ENCODE measurements around the gene SPTBN5.

SPTBN5 gene

GRCh38 chr15:41883484-41883825, 10.4 kb downstream of the SPTBN5 start:
- no peak for DNase-seq (ENCODE audit: low spot score)
- no peak for TF ChIP-seq CTCF (IDR thresholded peaks at IDR 0.05; ENCODE audit: extremely low read depth, missing control alignments)

DNA sequence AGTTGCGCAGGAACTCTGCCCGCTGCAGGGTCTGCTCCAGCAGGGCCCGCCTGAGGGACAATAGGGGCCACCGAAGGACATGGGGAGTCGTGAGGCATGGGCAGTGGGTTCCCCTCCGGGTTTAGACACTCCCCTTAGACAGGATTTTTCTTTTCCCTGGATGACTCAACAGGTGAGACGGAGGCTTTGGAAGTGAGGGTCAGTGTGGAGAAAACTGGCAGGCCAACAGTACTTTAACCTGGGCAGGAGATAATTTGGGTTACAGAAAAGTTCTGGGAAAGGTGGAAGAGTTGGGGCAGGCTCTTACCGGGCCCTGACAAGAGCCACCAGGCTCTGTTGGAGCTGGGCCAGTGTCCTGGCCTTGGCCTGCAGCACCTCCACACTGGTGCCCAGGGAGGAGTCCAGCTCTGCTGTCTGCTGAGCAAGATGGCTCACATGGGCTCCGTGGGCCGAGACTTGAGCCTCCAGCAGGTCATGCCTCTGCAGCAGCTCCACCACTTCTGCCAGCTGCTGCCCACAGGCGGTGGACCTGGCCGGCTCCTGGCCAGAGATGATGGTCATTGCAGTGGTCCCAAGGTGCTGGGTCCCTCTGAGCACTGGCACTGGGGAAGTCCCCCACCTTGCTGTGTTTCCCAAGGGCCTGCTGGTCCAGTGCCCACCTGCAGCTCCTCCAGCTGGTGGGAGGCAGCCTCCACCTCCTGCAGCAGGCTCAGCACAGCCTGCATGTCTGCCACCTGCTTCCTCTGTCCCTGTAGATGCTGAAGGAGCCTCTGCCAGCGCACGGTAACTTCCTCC, 11.0 kb downstream of the SPTBN5 start:
- no peak for DNase-seq (ENCODE audit: low spot score)
- TF ChIP-seq CTCF (IDR thresholded peaks at IDR 0.05; ENCODE audit: extremely low read depth, missing control alignments), result no peak

GRCh38 chr15:41881920-41882688, 11.7 kb downstream of the SPTBN5 start:
- no peak for DNase-seq (ENCODE audit: low spot score)
- no peak for TF ChIP-seq CTCF (IDR thresholded peaks at IDR 0.05; ENCODE audit: extremely low read depth, missing control alignments)

DNA sequence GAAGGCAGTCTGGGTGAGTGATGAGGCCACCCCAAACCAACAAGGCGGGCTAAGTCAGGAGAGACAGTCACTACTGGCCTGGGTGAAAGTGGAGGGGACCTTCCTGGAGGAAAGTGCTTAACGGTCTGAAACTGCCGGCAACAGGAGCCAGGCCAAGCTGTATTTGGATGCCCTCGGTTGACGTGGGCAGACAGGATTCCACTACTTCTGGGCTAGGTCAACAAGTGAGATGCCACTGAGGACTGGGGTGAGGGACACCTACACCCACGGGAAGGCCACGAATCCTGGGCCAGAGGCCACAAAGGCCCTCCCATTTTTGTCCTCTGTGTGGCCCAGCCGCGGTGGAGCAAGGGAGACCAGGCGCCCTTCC, 12.3 kb downstream of the SPTBN5 start:
- DNase-seq (ENCODE audit: low spot score), result no peak
- TF ChIP-seq CTCF (IDR thresholded peaks at IDR 0.05; ENCODE audit: extremely low read depth, missing control alignments), result no peak

DNA sequence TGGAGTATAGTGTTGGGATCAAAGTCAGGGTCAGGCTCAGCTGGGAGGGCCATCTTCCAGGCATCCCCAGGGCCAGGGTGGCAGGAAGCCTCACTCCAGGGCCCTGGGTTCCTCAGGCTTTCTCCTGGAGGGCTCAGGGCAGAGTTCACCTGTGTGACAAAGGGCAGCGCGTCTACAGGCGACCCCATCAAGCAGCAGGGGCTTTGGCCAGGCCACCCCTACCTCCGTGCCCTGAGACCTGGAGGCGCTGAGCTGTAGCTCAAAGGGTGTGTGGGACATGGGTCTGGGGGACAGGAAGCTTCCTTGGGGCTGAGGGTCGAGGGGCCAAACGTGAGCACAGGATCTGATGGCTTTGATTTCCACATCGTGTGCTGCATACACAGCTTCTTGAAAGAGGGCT, 12.8 kb downstream of the SPTBN5 start:
- no peak for TF ChIP-seq CTCF (IDR thresholded peaks at IDR 0.05; ENCODE audit: extremely low read depth, missing control alignments)
- no peak for DNase-seq (ENCODE audit: low spot score)

- no peak for DNase-seq (ENCODE audit: low spot score)
- no peak for TF ChIP-seq CTCF (IDR thresholded peaks at IDR 0.05; ENCODE audit: extremely low read depth, missing control alignments)
Measured at GRCh38 chr15:41880156-41880877, 13.5 kb downstream of the SPTBN5 start.

GRCh38 chr15:41879321-41879845, 14.5 kb downstream of the SPTBN5 start:
- DNase-seq (ENCODE audit: low spot score), result no peak
- TF ChIP-seq CTCF (IDR thresholded peaks at IDR 0.05; ENCODE audit: extremely low read depth, missing control alignments), result no peak

Data from GM20000 (cell line).